ENCODE results near the gene TAF13.

TAF13 gene, protein sequence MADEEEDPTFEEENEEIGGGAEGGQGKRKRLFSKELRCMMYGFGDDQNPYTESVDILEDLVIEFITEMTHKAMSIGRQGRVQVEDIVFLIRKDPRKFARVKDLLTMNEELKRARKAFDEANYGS

DNA sequence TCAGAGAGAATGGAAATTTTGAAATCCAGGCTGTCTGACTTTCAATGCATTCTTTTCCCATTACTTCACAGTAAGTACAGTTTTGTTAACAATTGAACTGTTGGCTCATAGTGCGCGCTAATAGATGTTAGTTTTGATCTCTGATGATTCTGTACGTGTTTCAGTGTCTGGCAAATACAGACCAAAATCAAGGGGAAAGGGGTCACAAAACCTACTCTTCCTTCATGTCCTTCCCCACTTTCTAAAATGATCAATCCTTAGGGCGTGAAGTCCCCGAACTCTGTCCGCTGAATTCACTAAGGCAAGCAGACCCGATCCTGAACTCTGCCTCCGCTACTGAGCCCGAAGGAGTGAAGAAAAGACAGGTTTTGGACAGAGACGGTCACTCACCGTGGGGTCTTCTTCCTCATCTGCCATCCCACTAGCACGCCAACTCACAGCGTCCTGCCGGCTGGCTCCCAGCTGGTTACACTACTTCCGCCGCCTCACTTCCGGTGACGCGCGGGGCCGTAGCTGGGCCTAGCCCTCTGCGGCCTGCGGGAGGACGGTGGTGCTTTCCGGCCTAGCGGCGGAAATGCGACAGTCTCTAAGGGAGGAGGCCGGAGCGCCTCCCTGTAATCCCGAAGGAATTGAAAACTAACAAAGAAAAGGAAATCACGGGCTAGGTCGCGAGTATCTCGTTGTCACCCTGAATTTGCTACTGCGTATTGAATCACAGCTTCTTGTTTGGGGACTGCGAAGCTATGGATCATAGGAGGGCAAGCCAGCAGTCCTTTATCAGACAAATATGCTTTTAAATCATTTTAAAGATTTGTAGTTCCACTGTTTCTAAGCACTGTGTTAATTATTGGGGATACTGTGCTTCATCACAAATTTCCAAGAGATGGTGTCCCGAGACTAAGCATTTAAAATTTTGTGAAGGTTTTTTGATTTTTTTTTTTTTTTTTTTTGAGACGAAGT lies at the start of gene TAF13:
Gene TAF13 (minus strand): TSS at position 473 of the 960 bp plus-strand sequence. CDS start 56 bp downstream, at position 417.
- Mint-ChIP-seq H3K36me3 (no peaks in the 10 kb centered on the region), H3K4me3 (peak within 1 kb of the TSS; percentile 99), H3K27ac (peak within 1 kb of the TSS; percentile 87), H3K27me3 (no peaks in the 10 kb centered on the region), H3K9me3 (ENCODE audit: low read depth) (no peaks in the 10 kb centered on the region), H3K4me1 (ENCODE audit: low read depth) (peaks cover 18% of the 10 kb centered on the region)

DNA sequence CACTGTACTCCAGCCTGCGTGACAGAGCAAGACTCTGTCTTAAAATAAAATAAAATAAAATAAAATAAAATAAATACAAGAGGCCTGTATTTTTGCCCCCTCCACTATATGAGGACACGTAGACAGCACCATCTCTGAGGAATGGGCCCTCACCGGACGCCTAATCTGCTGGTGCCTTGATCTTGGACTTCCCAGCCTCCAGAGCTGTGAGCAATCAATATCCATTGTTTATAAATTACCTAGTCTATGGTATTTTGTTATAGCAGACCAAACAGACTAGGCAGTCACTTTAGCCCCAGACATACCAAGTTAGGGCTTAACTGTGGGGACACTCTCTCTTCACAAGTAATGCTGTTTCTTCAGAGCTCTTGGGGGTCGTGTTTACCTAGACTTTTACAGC lies 44.6 kb upstream of the TAF13 start:
- H3K27me3 Mint-ChIP-seq = no peaks in the 10 kb centered on the region
- peaks cover 11% of the 10 kb centered on the region for H3K4me1 Mint-ChIP-seq (ENCODE audit: low read depth)
- H3K36me3 Mint-ChIP-seq = peaks cover 10% of the 10 kb centered on the region
- H3K4me3 Mint-ChIP-seq = no peak overlapping the region
- H3K9me3 Mint-ChIP-seq (ENCODE audit: low read depth) = no peaks in the 10 kb centered on the region
- no peak overlapping the region for H3K27ac Mint-ChIP-seq

DNA sequence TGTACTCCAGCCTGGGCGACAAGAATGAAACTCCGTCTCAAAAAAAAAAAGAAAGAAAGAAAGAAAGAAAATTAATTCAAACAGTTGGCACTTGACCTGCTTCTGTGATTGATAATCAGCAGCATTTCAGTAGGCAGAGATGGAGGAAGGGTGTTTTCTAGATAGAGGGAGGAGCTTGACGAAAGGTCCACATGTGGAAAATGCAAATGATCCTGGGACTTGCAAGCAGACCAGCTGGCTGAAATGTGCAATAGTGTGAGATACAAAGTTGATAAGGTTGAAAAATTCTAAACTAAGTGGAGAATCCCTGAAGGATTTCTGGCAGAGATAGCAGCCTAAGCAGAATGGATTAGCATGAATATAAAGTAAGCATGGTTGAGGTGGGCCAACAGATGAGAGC lies 42.3 kb upstream of the TAF13 start:
- no peaks in the 10 kb centered on the region for H3K27me3 Mint-ChIP-seq
- H3K9me3 Mint-ChIP-seq (ENCODE audit: low read depth) = no peaks in the 10 kb centered on the region
- peaks cover 10% of the 10 kb centered on the region for H3K36me3 Mint-ChIP-seq
- no peak overlapping the region for H3K4me3 Mint-ChIP-seq
- peaks cover 29% of the 10 kb centered on the region for H3K4me1 Mint-ChIP-seq (ENCODE audit: low read depth)
- H3K27ac Mint-ChIP-seq = no peak overlapping the region

DNA sequence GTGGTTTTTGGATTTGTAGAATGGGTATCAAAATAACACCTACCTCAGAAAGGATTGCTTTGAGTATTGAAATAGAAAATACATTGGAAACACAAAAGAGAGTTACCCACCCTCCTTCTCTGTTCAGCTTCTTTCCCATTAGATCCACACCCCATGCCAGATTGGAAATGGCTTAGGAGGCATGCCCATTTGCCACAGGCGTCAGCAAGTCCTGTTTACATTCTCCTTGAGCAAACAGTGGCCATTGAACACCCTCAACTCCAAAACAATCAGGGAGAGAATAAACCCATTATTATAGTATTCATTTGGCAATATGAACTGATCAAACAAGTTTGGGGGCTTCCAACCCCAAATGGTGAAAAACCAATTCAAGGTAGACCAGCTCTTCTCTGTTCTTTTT lies 40.5 kb upstream of the TAF13 start:
- Mint-ChIP-seq H3K27ac (peak overlapping the region; percentile 95), H3K4me3 (peak overlapping the region; percentile 50), H3K36me3 (peaks cover 10% of the 10 kb centered on the region), H3K27me3 (no peaks in the 10 kb centered on the region), H3K4me1 (ENCODE audit: low read depth) (peaks cover 38% of the 10 kb centered on the region), H3K9me3 (ENCODE audit: low read depth) (no peaks in the 10 kb centered on the region)

DNA sequence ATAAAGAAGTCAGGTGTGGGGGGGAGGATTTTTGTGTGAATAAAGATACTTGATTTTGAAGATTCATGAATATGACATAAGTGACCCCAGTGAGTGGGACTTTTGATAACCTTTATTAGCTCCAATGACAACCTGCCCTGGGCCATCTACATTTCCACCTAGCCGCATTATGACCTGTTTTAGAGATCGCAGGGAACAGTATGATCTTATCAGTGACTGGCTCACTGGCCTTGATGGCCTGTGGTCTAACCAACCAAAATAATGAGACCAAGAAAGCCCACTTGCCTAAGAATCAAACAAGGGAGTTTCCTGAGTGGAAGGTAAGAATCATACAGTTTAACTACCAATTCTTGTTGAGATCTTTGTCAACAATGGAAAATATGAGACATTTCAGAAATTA lies 39.9 kb upstream of the TAF13 start:
- H3K27ac Mint-ChIP-seq = peak overlapping the region; percentile 95
- H3K4me1 Mint-ChIP-seq (ENCODE audit: low read depth) = peaks cover 38% of the 10 kb centered on the region
- H3K4me3 Mint-ChIP-seq = peak overlapping the region; percentile 50
- no peaks in the 10 kb centered on the region for H3K27me3 Mint-ChIP-seq
- no peaks in the 10 kb centered on the region for H3K9me3 Mint-ChIP-seq (ENCODE audit: low read depth)
- peaks cover 9% of the 10 kb centered on the region for H3K36me3 Mint-ChIP-seq

DNA sequence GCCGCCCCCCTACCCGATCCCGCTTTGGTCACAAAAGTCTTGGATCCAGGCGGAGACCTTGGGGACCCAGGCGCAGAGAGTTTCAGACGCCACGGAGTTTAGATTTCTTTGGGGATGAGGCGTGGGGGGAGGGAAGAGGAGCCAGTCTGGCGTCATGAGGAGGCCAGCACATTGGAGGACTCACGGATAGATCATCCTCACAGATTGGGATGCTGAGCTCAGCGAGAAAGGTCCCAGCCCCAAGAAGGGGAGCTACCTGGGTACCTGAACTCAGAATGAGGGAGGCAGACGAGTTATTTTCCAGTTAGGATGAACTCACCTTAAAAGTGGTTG lies 38.5 kb upstream of the TAF13 start:
- H3K36me3 Mint-ChIP-seq = peaks cover 7% of the 10 kb centered on the region
- H3K4me1 Mint-ChIP-seq (ENCODE audit: low read depth) = peaks cover 49% of the 10 kb centered on the region
- peak overlapping the region; percentile 86 for H3K4me3 Mint-ChIP-seq
- H3K27ac Mint-ChIP-seq = peak overlapping the region; percentile 50
- H3K27me3 Mint-ChIP-seq = no peaks in the 10 kb centered on the region
- no peaks in the 10 kb centered on the region for H3K9me3 Mint-ChIP-seq (ENCODE audit: low read depth)

DNA sequence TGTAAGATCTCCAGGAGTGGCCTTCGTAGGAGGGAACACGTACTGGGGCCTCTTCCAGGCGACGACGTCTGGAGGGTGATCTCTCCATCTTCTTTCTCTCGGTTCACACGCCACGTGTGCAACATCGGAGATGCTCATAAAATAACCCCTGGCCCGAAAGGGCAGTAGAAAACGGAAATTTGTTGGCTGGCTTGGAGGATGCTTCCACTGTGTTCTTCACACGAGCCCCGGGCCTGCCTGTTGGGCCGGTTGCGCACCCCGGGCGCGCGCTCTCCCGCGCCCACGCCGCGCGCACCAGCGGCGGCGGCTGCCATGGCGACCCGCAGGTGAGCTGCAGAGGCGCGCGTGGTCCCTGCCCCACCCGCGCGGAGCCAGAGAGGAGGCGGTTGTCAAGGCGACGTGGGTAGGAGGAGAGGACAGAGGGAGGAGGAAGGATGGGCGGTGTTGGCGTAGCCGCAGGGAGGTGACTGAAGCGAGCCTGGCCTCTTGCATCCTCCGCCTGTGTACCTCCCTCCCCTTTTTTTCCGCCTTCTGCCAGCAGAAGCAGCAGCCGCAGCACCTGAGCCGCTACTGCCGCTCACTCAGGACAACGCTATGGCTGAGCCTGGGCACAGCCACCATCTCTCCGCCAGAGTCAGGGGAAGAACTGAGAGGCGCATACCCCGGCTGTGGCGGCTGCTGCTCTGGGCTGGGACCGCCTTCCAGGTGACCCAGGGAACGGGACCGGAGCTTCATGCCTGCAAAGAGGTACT lies 38.0 kb upstream of the TAF13 start, which contains the start of gene ELAPOR1:
Gene ELAPOR1 (plus strand): TSS at position 526 of the 752 bp plus-strand sequence. CDS start 69 bp downstream, at position 595.
- peak within 1 kb of the TSS; percentile 86 for H3K4me3 Mint-ChIP-seq
- no peaks in the 10 kb centered on the region for H3K9me3 Mint-ChIP-seq (ENCODE audit: low read depth)
- H3K27ac Mint-ChIP-seq = peak within 1 kb of the TSS; percentile 79
- H3K4me1 Mint-ChIP-seq (ENCODE audit: low read depth) = peaks cover 49% of the 10 kb centered on the region
- no peaks in the 10 kb centered on the region for H3K27me3 Mint-ChIP-seq
- H3K36me3 Mint-ChIP-seq = peaks cover 7% of the 10 kb centered on the region

DNA sequence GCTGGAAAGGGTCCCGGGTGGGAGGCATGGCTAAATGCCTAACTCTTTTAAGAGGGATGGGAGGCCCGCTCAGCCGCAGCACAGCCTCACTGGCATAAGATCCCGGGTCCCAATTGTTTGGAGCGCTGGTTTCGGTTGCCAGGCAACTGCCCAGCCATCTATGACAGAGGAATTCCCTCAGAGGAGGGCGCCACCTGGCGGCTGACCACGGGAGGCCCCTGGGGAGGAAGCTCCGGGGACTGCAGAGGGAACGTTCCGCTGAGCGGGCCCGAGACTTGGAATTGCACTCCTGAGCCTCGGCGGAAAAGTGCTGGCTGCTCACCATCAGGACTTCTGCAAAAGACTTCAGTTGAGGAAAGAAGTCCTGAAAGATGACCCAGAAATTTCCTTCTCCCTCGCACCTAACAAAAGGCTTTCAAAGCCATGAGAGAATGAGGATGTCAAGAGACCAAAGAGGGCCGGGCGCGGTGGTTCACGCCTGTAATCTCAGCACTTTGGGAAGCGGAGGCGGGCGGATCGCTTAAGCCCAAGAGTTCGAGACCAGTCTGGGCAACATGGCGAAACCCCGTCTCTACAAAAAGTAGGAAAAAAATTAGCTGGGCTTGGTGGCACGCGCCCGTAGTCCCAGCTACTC lies 37.0 kb upstream of the TAF13 start:
- H3K9me3 Mint-ChIP-seq (ENCODE audit: low read depth) = no peaks in the 10 kb centered on the region
- H3K27ac Mint-ChIP-seq = peak overlapping the region; percentile 79
- H3K36me3 Mint-ChIP-seq = peaks cover 2% of the 10 kb centered on the region
- H3K27me3 Mint-ChIP-seq = no peaks in the 10 kb centered on the region
- peaks cover 49% of the 10 kb centered on the region for H3K4me1 Mint-ChIP-seq (ENCODE audit: low read depth)
- peak overlapping the region; percentile 86 for H3K4me3 Mint-ChIP-seq

DNA sequence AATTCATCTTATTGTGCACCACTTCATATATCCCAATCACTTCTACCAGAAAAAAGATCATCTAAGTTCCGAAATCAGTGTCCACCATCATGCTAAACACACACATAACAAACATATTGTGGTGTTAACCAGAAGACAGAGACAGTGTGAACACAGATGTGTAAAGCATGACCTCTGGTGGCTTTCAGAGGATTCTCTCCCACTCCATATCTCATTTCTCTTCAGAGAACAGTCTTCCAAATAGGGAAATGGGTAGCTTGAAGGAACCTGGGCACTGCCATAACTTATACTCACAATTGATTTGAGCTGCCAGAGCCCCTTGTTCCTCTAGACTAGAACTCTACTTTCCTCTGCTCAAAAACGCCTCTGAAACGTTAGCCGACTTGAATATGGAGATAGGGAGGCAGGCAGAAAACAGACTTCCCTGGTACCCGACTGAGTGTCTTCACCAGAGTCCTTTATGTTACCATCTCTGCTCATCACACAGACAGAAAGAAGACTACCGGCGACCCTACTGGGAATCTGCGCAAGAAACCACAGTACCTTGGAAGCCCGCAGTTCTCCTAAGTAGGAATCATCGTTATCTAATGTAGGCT lies 36.4 kb upstream of the TAF13 start:
- Mint-ChIP-seq H3K27me3 (no peaks in the 10 kb centered on the region), H3K36me3 (peaks cover 2% of the 10 kb centered on the region), H3K27ac (no peak overlapping the region), H3K9me3 (ENCODE audit: low read depth) (no peaks in the 10 kb centered on the region), H3K4me3 (peak overlapping the region; percentile 86), H3K4me1 (ENCODE audit: low read depth) (peaks cover 49% of the 10 kb centered on the region)

DNA sequence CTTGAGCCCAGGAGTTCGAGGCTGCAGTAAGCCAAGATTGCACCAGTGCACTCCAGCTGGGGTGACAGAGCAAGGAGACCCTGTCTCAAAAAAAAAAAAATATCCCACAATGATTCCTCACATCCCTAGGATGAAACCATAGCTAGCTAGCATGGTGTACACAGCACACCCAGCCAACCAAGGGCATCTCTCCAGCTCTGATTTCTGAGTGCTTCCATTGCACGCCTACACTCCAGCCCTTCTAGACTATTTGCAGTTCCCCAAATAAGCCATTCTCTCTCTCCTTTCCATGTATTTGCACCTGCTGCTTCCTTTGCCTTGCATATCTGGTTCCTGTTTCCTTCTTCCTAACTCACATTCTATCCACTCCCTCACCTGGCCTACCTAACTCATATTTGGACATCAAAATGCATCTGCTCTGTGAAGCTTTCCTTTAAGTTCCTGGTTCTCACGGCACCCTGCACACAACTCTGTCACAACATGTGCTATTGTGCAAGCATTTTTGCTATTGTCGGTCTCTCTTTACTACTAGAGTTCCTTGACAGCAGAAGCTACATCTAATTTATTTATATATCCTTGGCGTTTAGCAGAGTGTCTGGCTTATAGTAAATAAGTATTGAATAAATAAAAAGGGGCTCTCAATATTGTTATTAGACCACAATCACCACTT lies 35.7 kb upstream of the TAF13 start:
- Mint-ChIP-seq H3K36me3 (peaks cover 2% of the 10 kb centered on the region), H3K4me3 (no peak overlapping the region), H3K27me3 (no peaks in the 10 kb centered on the region), H3K9me3 (ENCODE audit: low read depth) (no peaks in the 10 kb centered on the region), H3K27ac (no peak overlapping the region), H3K4me1 (ENCODE audit: low read depth) (peaks cover 49% of the 10 kb centered on the region)

DNA sequence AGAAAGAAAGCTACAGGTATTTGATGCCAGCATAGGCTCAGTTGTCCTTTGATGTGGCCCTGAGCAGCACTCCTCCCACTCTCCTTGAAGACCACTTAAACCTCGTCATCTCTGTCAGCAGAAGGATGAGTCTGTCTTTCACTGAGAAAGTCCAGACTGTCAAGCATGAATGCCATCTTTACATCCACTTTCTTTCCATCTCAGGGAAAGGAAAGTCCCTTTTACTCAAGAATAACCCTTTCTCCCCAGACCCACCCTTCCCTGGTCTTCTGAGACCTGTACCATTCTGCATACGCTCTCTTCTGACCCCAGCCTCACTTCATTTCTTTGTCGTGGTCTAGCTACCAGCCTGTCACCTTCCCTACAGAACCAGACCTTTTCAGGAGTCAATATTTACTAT lies 34.1 kb upstream of the TAF13 start:
- Mint-ChIP-seq H3K4me3 (no peak overlapping the region), H3K27ac (no peak overlapping the region), H3K4me1 (ENCODE audit: low read depth) (peaks cover 35% of the 10 kb centered on the region), H3K9me3 (ENCODE audit: low read depth) (no peaks in the 10 kb centered on the region), H3K36me3 (no peaks in the 10 kb centered on the region), H3K27me3 (no peaks in the 10 kb centered on the region)

DNA sequence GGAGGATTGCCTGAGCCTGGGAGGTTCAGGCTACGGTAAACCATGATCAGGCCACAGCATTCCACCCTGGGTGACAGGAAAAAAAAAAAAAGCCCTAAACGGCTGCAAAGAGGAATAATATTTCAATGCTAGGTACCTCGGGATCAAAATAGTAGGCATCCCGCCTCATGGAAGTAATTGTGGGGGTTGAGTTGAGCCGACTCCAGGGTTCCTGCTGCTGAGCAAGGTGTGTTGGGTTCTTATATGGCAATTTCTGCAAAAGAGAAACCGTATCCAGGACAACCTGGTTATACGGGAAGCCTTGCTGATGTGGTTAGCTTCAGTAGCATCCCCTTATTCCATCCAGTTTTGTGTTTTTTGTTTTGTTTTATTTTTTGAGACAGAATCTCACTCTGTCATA lies 32.0 kb upstream of the TAF13 start:
- Mint-ChIP-seq H3K9me3 (ENCODE audit: low read depth) (no peaks in the 10 kb centered on the region), H3K36me3 (no peaks in the 10 kb centered on the region)

DNA sequence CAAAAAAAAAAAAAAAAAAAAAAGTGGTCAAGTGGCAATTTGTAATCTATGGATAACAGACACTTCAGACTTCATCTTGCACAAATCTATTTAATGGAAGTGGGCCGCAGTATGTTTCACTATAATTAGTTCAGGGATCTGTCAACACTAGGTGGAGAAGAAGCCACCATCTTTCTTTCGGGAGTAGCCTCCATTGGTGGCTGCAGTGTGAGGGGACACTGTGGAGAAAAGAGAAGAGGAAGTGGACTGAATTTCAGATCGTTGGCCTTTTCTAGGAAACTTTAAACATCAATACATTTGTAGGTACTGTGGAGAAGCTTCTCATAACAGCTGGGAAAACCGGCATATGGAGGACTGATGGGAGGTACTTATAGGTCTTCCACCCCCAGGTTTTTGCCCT lies 30.1 kb upstream of the TAF13 start:
- Mint-ChIP-seq H3K36me3 (peaks cover 2% of the 10 kb centered on the region), H3K27ac (no peak overlapping the region), H3K4me1 (ENCODE audit: low read depth) (peaks cover 15% of the 10 kb centered on the region), H3K9me3 (ENCODE audit: low read depth) (no peaks in the 10 kb centered on the region), H3K4me3 (no peak overlapping the region), H3K27me3 (no peaks in the 10 kb centered on the region)

More for the DNA sequence above, 32.0 kb upstream of the TAF13 start:
- Mint-ChIP-seq H3K27ac (no peak overlapping the region), H3K4me3 (no peak overlapping the region), H3K27me3 (no peaks in the 10 kb centered on the region), H3K4me1 (ENCODE audit: low read depth) (peaks cover 17% of the 10 kb centered on the region)

Data from activated naive CD8-positive, alpha-beta T cell (primary cell).